ENCODE data around the gene TRIM16.
"Not testable (repeated sequence)": the region's sequence is repeated elsewhere in the genome, so short reads cannot be mapped to it uniquely, and the experiment has no call there.

DNA sequence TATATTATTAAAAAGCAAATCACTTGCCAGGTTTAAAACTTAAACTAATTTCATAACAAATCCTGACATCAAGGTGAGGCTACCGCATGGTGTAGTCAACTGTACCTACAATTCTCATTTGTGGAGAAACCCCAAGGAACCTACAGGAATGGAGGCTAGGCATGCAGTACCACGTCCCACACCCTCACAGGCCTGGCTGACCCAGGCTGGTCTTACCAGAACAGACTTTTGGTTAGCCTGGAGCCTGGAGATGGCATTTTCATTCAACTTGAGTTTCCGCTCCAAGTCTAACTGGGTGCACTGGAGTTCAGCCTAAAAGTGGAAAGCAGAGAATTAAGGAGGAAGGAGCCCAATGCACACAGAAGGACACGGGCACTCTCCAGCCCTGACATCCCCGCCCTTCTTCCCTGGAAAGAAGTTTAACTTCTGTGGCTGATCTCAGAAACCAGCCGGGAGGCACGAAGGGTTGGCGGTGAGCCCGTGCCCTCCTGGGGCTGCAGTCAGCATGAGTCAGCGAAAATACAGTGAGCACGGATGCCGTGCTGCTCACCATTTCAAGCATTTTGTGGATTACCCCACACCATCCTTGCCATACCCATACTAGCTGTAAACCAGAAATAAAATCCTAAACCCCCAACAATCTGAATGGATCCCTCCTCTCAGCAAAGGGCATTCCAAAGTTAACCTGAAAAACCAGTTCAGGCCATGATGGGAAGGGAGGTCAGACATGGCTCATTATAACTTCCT lies 41.4 kb downstream of the TRIM16 start:
- not testable (repeated sequence) for TF ChIP-seq POLR2A (IDR thresholded peaks at IDR 0.05)
- TF ChIP-seq, protein P1, sequence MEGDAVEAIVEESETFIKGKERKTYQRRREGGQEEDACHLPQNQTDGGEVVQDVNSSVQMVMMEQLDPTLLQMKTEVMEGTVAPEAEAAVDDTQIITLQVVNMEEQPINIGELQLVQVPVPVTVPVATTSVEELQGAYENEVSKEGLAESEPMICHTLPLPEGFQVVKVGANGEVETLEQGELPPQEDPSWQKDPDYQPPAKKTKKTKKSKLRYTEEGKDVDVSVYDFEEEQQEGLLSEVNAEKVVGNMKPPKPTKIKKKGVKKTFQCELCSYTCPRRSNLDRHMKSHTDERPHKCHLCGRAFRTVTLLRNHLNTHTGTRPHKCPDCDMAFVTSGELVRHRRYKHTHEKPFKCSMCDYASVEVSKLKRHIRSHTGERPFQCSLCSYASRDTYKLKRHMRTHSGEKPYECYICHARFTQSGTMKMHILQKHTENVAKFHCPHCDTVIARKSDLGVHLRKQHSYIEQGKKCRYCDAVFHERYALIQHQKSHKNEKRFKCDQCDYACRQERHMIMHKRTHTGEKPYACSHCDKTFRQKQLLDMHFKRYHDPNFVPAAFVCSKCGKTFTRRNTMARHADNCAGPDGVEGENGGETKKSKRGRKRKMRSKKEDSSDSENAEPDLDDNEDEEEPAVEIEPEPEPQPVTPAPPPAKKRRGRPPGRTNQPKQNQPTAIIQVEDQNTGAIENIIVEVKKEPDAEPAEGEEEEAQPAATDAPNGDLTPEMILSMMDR (IDR thresholded peaks at IDR 0.05) = not testable (repeated sequence)

Measured in Peyer's patch (tissue), 4 donors.